NCI-H526 (cell line): ENCODE results near the gene ATP10B.
"Not testable (repeated sequence)": the region's sequence is repeated elsewhere in the genome, so short reads cannot be mapped to it uniquely, and the experiment has no call there.

Source experiments
- DNase-seq, 2 experiments: peaks; one replicate each; lab custom pipeline; 2025; lab: John Stamatoyannopoulos, UW

The ATP10B gene

GRCh38 chr5:160852049-160852448 is at the start of gene ATP10B:
ATP10B (minus strand) TSS chr5:160852211; CDS start chr5:160688074, 164,137 bp downstream.
- no peak for DNase-seq

GRCh38 chr5:160901656-160902055 is 49.6 kb upstream of the ATP10B start:
- DNase-seq = no peak

GRCh38 chr5:160899735-160900134 is 47.7 kb upstream of the ATP10B start:
- no peak for DNase-seq

- not testable (repeated sequence) for DNase-seq
Observed at GRCh38 chr5:160893180-160893964, 41.4 kb upstream of the ATP10B start.

- peak in 1 of 2 experiments; percentile 12 for DNase-seq
Observed at GRCh38 chr5:160887780-160888179, 35.8 kb upstream of the ATP10B start.

- DNase-seq = not testable (repeated sequence)
Observed at GRCh38 chr5:160873560-160874200, 21.7 kb upstream of the ATP10B start.

GRCh38 chr5:160869989-160870521 is 18.0 kb upstream of the ATP10B start:
- DNase-seq = no peak

GRCh38 chr5:160867976-160868375 is 16.0 kb upstream of the ATP10B start:
- no peak for DNase-seq

- DNase-seq = no peak
Observed at GRCh38 chr5:160851451-160851850, 560 bp downstream of the ATP10B start.

- no peak for DNase-seq
Observed at GRCh38 chr5:160850421-160850820, 1.6 kb downstream of the ATP10B start.

GRCh38 chr5:160847526-160848085 is 4.4 kb downstream of the ATP10B start:
- no peak for DNase-seq

- DNase-seq = no peak
Observed at GRCh38 chr5:160846642-160847041, 5.4 kb downstream of the ATP10B start.

GRCh38 chr5:160844177-160844576 is 7.8 kb downstream of the ATP10B start:
- DNase-seq = no peak

GRCh38 chr5:160843240-160843639 is 8.8 kb downstream of the ATP10B start:
- no peak for DNase-seq

GRCh38 chr5:160837749-160838593 is 14.0 kb downstream of the ATP10B start:
- no peak for DNase-seq

- DNase-seq = no peak
Observed at GRCh38 chr5:160837211-160837610, 14.8 kb downstream of the ATP10B start.

- no peak for DNase-seq
Observed at GRCh38 chr5:160835818-160836528, 16.0 kb downstream of the ATP10B start.

- DNase-seq = no peak
Observed at GRCh38 chr5:160835376-160835775, 16.6 kb downstream of the ATP10B start.

GRCh38 chr5:160833806-160834205 is 18.2 kb downstream of the ATP10B start:
- DNase-seq = no peak

- no peak for DNase-seq
Observed at GRCh38 chr5:160831801-160832200, 20.2 kb downstream of the ATP10B start.

- no peak for DNase-seq
Observed at GRCh38 chr5:160824301-160825001, 27.6 kb downstream of the ATP10B start.
